LNCAP (cell line): Measurements from ENCODE around the gene ANXA2R.

ENCODE experiments used
- CTCF ChIP-seq: fragments of 450-650 bp; IDR thresholded peaks from 2 replicates; pipeline ENCODE4 v1.5.1; 2017; ENCODE audit warnings: mild to moderate bottlenecking

ANXA2R gene

GRCh38 chr5:43040287-43041098 lies at the start of gene ANXA2R:
TSS of gene ANXA2R (minus strand) at chr5:43040319. CDS start at chr5:43040046, 273 bp downstream.
- peak; percentile 45 for TF ChIP-seq CTCF

- no peak for TF ChIP-seq CTCF
These were observed 45.3 kb upstream of the ANXA2R start for GRCh38 chr5:43085453-43085852.

GRCh38 chr5:43078956-43079355 lies 38.8 kb upstream of the ANXA2R start:
- TF ChIP-seq CTCF = no peak

GRCh38 chr5:43075319-43076293 lies 35.5 kb upstream of the ANXA2R start:
- no peak for TF ChIP-seq CTCF

- TF ChIP-seq CTCF = no peak
These were observed 34.8 kb upstream of the ANXA2R start for GRCh38 chr5:43074987-43075318.

- peak; percentile 59 for TF ChIP-seq CTCF
These were observed 33.8 kb upstream of the ANXA2R start for GRCh38 chr5:43073597-43074546.

GRCh38 chr5:43068037-43068436 lies 27.9 kb upstream of the ANXA2R start:
- TF ChIP-seq CTCF = no peak
